Osteoblast (primary cell): Measurements from ENCODE around the gene NDNF. TPM values are rescaled to one million over a fixed set of nuclear protein-coding genes. Genes with fewer than 3 reads are reported as not detected.

ENCODE experiments used
- DNase-seq: peaks from one replicate; pipeline ENCODE4 v3.0.0; 2011; ENCODE audit warnings: low spot score, mixed read lengths; ENCODE audit not compliant: insufficient read length; ENCODE audit errors: missing footprints
- H2AFZ ChIP-seq: 2 replicates; pipeline ENCODE4 v1.6.0; 2011; ENCODE audit warnings: mild to moderate bottlenecking, low read length
- H3K27ac ChIP-seq: 2 replicates; pipeline ENCODE4 v1.5.1; 2011; ENCODE audit warnings: mild to moderate bottlenecking, low read depth, low read length, moderate library complexity
- H3K27me3 ChIP-seq: 2 replicates; pipeline ENCODE4 v1.6.0; 2012; ENCODE audit warnings: mild to moderate bottlenecking, control low read depth, inconsistent platforms, low read length, moderate library complexity; ENCODE audit not compliant: insufficient read depth
- H3K36me3 ChIP-seq: 2 replicates; pipeline ENCODE4 v1.5.1; 2011; ENCODE audit warnings: mild to moderate bottlenecking, low read length, control low read depth, moderate library complexity; ENCODE audit not compliant: insufficient read depth
- H3K4me1 ChIP-seq: 2 replicates; pipeline ENCODE4 v1.5.1; 2011; ENCODE audit warnings: mild to moderate bottlenecking, low read length, control low read depth, moderate library complexity; ENCODE audit not compliant: insufficient read depth
- H3K4me2 ChIP-seq: 2 replicates; pipeline ENCODE4 v1.6.0; 2011; ENCODE audit warnings: mild to moderate bottlenecking, low read length; ENCODE audit not compliant: insufficient read depth
- H3K4me3 ChIP-seq: fragments of 200-600 bp; sonication (generic); 3 replicates; pipeline ENCODE4 v1.5.1; 2012; ENCODE audit warnings: mild to moderate bottlenecking, low read length, inconsistent platforms; ENCODE audit not compliant: insufficient read depth
- H3K79me2 ChIP-seq: 2 replicates; pipeline ENCODE4 v1.6.0; 2012; ENCODE audit warnings: mild to moderate bottlenecking, low read length, control low read depth, inconsistent platforms; ENCODE audit not compliant: insufficient read depth
- H3K9me3 ChIP-seq: 2 replicates; pipeline ENCODE4 v1.5.1; 2011; ENCODE audit warnings: low read depth, low read length, control low read depth
- H4K20me1 ChIP-seq: 2 replicates; pipeline ENCODE4 v1.6.0; 2012; ENCODE audit warnings: mild to moderate bottlenecking, low read length, control low read depth; ENCODE audit not compliant: insufficient read depth
- total RNA-seq: library from RNA; depleted of rRNA; stranded (reverse); fragments of >200 nt; gene quantifications from 2 replicates; pipeline ENCODE4 v1.2.3, GENCODE V29; 2012
- TF ChIP-seq, protein P1 (sequence below): IDR thresholded peaks from 2 replicates; pipeline ENCODE4 v1.5.1; 2011; ENCODE audit warnings: mild to moderate bottlenecking, low read depth, low read length, moderate library complexity; ENCODE audit errors: extremely low read depth

The NDNF gene
- total RNA-seq, 1 donor: 9.8 TPM

- TF ChIP-seq, protein P1, sequence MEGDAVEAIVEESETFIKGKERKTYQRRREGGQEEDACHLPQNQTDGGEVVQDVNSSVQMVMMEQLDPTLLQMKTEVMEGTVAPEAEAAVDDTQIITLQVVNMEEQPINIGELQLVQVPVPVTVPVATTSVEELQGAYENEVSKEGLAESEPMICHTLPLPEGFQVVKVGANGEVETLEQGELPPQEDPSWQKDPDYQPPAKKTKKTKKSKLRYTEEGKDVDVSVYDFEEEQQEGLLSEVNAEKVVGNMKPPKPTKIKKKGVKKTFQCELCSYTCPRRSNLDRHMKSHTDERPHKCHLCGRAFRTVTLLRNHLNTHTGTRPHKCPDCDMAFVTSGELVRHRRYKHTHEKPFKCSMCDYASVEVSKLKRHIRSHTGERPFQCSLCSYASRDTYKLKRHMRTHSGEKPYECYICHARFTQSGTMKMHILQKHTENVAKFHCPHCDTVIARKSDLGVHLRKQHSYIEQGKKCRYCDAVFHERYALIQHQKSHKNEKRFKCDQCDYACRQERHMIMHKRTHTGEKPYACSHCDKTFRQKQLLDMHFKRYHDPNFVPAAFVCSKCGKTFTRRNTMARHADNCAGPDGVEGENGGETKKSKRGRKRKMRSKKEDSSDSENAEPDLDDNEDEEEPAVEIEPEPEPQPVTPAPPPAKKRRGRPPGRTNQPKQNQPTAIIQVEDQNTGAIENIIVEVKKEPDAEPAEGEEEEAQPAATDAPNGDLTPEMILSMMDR: no peak
- no peak for DNase-seq
- Histone ChIP-seq H3K4me2 (no peak overlapping the region), H3K79me2 (no peaks in the 10 kb centered on the region), H2AFZ (no peak overlapping the region), H3K27me3 (no peaks in the 10 kb centered on the region), H3K4me3 (no peak overlapping the region), H3K9me3 (no peaks in the 10 kb centered on the region), H3K27ac (no peak overlapping the region), H3K4me1 (no peaks in the 10 kb centered on the region), H3K36me3 (no peaks in the 10 kb centered on the region), H4K20me1 (no peaks in the 10 kb centered on the region)
These were observed 80.5 kb downstream of the NDNF start for GRCh38 chr4:120991885-120992284.

DNA sequence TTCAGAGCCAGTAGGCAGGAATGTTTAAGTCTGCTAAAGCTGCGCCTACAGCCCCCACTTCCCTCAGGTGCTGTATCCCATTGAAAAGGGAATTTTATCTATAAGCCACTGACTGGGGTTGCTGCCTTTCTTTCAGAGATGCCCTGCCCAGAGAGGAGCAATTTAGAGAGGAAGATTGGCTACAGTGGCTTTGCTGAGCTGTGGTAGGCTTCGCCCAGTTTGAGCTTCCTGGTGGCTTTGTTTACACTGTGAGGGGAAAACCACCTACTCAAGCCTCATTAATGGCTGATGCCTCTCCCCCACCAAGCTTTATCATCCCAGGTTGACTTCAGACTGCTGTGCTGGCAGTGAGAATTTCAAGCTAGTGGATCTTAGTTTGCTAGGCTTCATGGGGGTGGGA lies 82.1 kb downstream of the NDNF start:
- no peaks in the 10 kb centered on the region for H3K79me2 ChIP-seq
- H3K4me1 ChIP-seq: no peaks in the 10 kb centered on the region
- H3K4me3 ChIP-seq: no peak overlapping the region
- no peaks in the 10 kb centered on the region for H3K27me3 ChIP-seq
- DNase-seq: no peak
- no peaks in the 10 kb centered on the region for H3K9me3 ChIP-seq
- no peak overlapping the region for H2AFZ ChIP-seq
- H3K27ac ChIP-seq: no peak overlapping the region
- H3K4me2 ChIP-seq: no peak overlapping the region
- no peaks in the 10 kb centered on the region for H3K36me3 ChIP-seq
- H4K20me1 ChIP-seq: no peaks in the 10 kb centered on the region
- TF ChIP-seq, protein P1: no peak

Other genes starting within 250 kb of the NDNF start
- gene PRDM5, start 149.8 kb downstream of the NDNF start, total RNA-seq: 39.4 and 42.4 TPM in 2 replicates
- gene TNIP3, start 91.8 kb upstream of the NDNF start, total RNA-seq: 0.59 and 0.72 TPM in 2 replicates